Retinal pigment epithelial cell (primary cell): Measurements from ENCODE around the gene SLIT1.
A peak's percentile ranks its signal among the peaks of the same experiment; 100 is the strongest.

Experiments
- DNase-seq: peaks from one replicate; pipeline ENCODE4 v3.0.0-alpha.2; 2010; ENCODE audit warnings: low read depth
- H3K4me3 ChIP-seq: 2 replicates; pipeline ENCODE4 v1.5.1; 2011; ENCODE audit warnings: mild to moderate bottlenecking, low read length, control low read depth, moderate library complexity
- TF ChIP-seq, protein P1 (sequence below): conservative IDR thresholded peaks from 2 replicates; pipeline ENCODE4 v1.5.1; 2011; ENCODE audit warnings: low read depth, low read length, control low read depth, inconsistent platforms

The SLIT1 gene

DNA sequence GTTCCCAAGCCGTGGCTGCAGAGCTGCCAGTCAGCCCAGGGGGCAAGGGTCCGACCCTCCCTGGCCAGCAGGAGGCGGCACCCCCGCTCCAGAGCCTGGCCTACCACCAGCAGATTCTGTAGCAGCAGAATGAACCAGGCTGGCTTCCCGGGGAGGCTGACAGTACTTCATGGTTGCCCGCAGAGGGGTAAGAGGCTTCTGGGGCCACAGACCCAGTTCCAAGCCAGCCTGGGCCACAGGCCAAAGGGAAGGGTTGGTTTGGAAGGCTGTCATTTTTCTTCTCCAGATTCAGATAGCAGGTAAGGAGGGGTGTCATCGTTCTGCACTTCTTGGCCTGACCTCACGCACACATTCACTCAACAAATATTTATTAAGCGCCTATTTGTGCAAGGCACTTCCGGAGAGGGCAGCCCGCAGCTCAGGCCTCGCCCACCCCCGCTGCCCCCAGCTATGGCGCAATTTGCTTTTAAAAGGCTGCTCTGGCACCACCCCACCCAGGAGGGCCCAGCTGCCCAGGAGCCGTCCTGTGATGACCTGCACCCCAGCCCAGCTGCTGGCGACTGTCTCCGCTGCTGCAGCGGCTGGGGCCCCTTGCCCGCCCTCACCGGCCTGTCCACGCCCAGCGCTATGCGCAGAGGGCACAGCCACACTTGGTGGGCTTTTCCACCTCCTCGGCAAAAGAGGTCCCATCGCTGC lies 185.1 kb downstream of the SLIT1 start:
- TF ChIP-seq, protein P1, sequence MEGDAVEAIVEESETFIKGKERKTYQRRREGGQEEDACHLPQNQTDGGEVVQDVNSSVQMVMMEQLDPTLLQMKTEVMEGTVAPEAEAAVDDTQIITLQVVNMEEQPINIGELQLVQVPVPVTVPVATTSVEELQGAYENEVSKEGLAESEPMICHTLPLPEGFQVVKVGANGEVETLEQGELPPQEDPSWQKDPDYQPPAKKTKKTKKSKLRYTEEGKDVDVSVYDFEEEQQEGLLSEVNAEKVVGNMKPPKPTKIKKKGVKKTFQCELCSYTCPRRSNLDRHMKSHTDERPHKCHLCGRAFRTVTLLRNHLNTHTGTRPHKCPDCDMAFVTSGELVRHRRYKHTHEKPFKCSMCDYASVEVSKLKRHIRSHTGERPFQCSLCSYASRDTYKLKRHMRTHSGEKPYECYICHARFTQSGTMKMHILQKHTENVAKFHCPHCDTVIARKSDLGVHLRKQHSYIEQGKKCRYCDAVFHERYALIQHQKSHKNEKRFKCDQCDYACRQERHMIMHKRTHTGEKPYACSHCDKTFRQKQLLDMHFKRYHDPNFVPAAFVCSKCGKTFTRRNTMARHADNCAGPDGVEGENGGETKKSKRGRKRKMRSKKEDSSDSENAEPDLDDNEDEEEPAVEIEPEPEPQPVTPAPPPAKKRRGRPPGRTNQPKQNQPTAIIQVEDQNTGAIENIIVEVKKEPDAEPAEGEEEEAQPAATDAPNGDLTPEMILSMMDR = peak; percentile 7
- no peak overlapping the region for H3K4me3 ChIP-seq
- no peak for DNase-seq

GRCh38 chr10:96999987-97000386 lies 185.8 kb downstream of the SLIT1 start:
- H3K4me3 ChIP-seq = no peak overlapping the region
- DNase-seq = no peak
- TF ChIP-seq, protein P1 = no peak

DNA sequence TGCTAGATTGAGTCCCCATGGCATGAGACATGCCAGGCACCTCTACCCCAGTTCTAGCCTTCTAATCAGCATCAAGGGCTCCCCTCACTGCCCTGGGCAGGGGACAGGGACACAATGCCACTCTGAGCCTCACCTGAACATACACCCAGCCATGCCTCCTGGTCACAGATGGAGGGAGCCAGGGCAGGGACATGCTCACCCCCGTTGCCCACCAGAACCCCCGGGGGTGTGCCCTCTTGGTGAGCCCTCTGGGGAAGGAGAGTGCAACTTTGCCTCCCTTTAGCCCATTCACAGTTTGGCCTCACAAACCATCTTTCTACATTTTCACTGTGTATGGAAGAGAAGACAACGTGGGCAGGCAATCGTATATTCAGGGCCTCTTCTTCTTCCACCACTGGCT lies 186.4 kb downstream of the SLIT1 start:
- no peak for DNase-seq
- H3K4me3 ChIP-seq = no peak overlapping the region
- TF ChIP-seq, protein P1 = no peak

GRCh38 chr10:96998329-96998888 lies 187.3 kb downstream of the SLIT1 start:
- DNase-seq = peak; percentile 94
- TF ChIP-seq, protein P1 = no peak
- H3K4me3 ChIP-seq = no peak overlapping the region

GRCh38 chr10:96996275-96996965 lies 189.3 kb downstream of the SLIT1 start:
- no peak for DNase-seq
- no peak overlapping the region for H3K4me3 ChIP-seq
- TF ChIP-seq, protein P1 = no peak

- no peak for DNase-seq
- no peak overlapping the region for H3K4me3 ChIP-seq
- TF ChIP-seq, protein P1 = no peak
Measured at GRCh38 chr10:96995851-96996250, 189.9 kb downstream of the SLIT1 start.
